ENCODE data around the gene ACIN1. TPM values are rescaled to one million over a fixed set of nuclear protein-coding genes. Genes with fewer than 3 reads are reported as not detected.

Gene ACIN1
- total and polyA plus RNA-seq, 10 of the 15 experiments (the other 5 are each of a cell fraction or from before 2014, with no cell fraction given): 4.3 to 148 (median 93.4) TPM

GRCh38 chr14:23080474-23080873 is 14.5 kb downstream of the ACIN1 start:
- Histone ChIP-seq H3K4me2 (ENCODE audit: control insufficient read depth, insufficient read depth) (no peak overlapping the region), H3K27ac (ENCODE audit: control insufficient read depth, insufficient read depth) (no peak overlapping the region), H3K4me3 (no peak overlapping the region), H3K79me2 (ENCODE audit: control insufficient read depth, insufficient read depth, low read length) (no peaks in the 10 kb centered on the region), H3K9ac (ENCODE audit: control insufficient read depth, insufficient read depth, low read length) (no peak overlapping the region), H3K9me3 (replicated peaks; ENCODE audit: control insufficient read depth, insufficient read depth, low read length) (no peaks in the 10 kb centered on the region), H3K4me1 (ENCODE audit: control insufficient read depth, insufficient read depth, low read length) (no peaks in the 10 kb centered on the region), H3K27me3 (replicated peaks in 1 of 2; ENCODE audit: control insufficient read depth in 2 of 2, insufficient read depth in 2 of 2, low read length in 1 of 2) (no peaks in the 10 kb centered on the region), H4K20me1 (ENCODE audit: control insufficient read depth, insufficient read depth) (no peaks in the 10 kb centered on the region), H3K36me3 (ENCODE audit: control insufficient read depth in 2 of 2, insufficient read depth in 2 of 2, low read length in 1 of 2) (peaks cover 25 to 61% of the 10 kb centered on the region in 2 experiments), H2AFZ (ENCODE audit: control insufficient read depth, low read depth, low read length) (no peak overlapping the region)
- TF ChIP-seq ZBTB40 (IDR thresholded peaks at IDR 0.05; ENCODE audit: borderline replicate concordance): no peak
- TF ChIP-seq E4F1 (IDR thresholded peaks at IDR 0.05; ENCODE audit: borderline replicate concordance, partially characterized antibody): peak; percentile 22
- ChIA-PET POLR2A (interaction anchor here (0.6 to 0.7 kb wide), 3 partner anchors 13 to 128 kb away, joined by 3 to 6 read pairs (median 3); no protein-coding TSS in a partner anchor), SMC1A (ENCODE audit: uncharacterized antibody, unreplicated experiment) (interaction anchor here (0.7 to 2.1 kb wide), 5 partner anchors 10 to 14 kb away, joined by 3 to 8 read pairs (median 3); partner anchors contain the start of gene ACIN1), CTCF (interaction anchor here (1.0 to 7.5 kb wide), 7 partner anchors 8 to 94 kb away, joined by 3 to 80 read pairs (median 6); partner anchors contain the start of genes ACIN1 and C14orf119), RAD21 (ENCODE audit: unreplicated experiment) (no interaction called here)
- FAIRE-seq: no peak
- intact Hi-C loops (cut with micrococcal nuclease; ENCODE audit: unreplicated experiment): no loop called here
- no peak for DNase-seq (ENCODE audit: low read depth, low spot score)
- BruUV-seq (replicated peaks): no TSS peak
- in situ Hi-C loops (cut with MboI): no loop called here
- 100% methylated on average over 1 of the region's 1 CpG for WGBS (ENCODE audit: insufficient coverage, insufficient replicate concordance, low lambda C conversion rate, missing lambda C conversion rate)
- ATAC-seq: no peak

All from GM12878 (cell line).